Endometrial microvascular endothelial cells (primary cell): ENCODE measurements around the gene SLC39A9. TPM values are rescaled to one million over a fixed set of nuclear protein-coding genes. Genes with fewer than 3 reads are reported as not detected.
"Not testable (repeated sequence)": the region's sequence is repeated elsewhere in the genome, so short reads cannot be mapped to it uniquely, and the experiment has no call there.

ENCODE experiments used
- in situ Hi-C: cut with HindIII; loops from 2 replicates; pipeline ENCODE4 v1.10.0; 2017; ENCODE audit warnings: low sequenced_read_pairs, low pct_unique_long_range_greater_than_20kb; ENCODE audit errors: inconsistent ontology term
- total RNA-seq: library from RNA; depleted of rRNA; stranded (reverse); fragments of >200 nt; gene quantifications from one replicate; pipeline ENCODE4 v1.2.3, GENCODE V29; 2015; ENCODE audit errors: inconsistent ontology term

Gene SLC39A9
- total RNA-seq, 1 donor from 2014 or later: 72.1 TPM

- in situ Hi-C loops: no loop called here
These were observed 7.3 kb downstream of the SLC39A9 start for GRCh38 chr14:69405762-69406161.

GRCh38 chr14:69408331-69408960 lies 10.0 kb downstream of the SLC39A9 start:
- in situ Hi-C loops: no loop called here

- in situ Hi-C loops: no loop called here
These were observed 15.0 kb downstream of the SLC39A9 start for GRCh38 chr14:69413483-69413882.

GRCh38 chr14:69416087-69416486 lies 17.6 kb downstream of the SLC39A9 start:
- in situ Hi-C loops: not testable (repeated sequence)

- in situ Hi-C loops: no loop called here
These were observed 24.8 kb downstream of the SLC39A9 start for GRCh38 chr14:69423279-69423678.

GRCh38 chr14:69424149-69424923 lies 25.8 kb downstream of the SLC39A9 start:
- in situ Hi-C loops: no loop called here

- in situ Hi-C loops: no loop called here
These were observed 29.1 kb downstream of the SLC39A9 start for GRCh38 chr14:69427596-69427995.

- in situ Hi-C loops: no loop called here
These were observed 30.0 kb downstream of the SLC39A9 start for GRCh38 chr14:69428289-69428998.

GRCh38 chr14:69429643-69430042 lies 31.2 kb downstream of the SLC39A9 start:
- in situ Hi-C loops: no loop called here

GRCh38 chr14:69430306-69430939 lies 31.9 kb downstream of the SLC39A9 start:
- in situ Hi-C loops: no loop called here

GRCh38 chr14:69432364-69432763 lies 33.9 kb downstream of the SLC39A9 start:
- in situ Hi-C loops: no loop called here

- in situ Hi-C loops: no loop called here
These were observed 41.2 kb downstream of the SLC39A9 start for GRCh38 chr14:69439521-69440270.

GRCh38 chr14:69441948-69442347 lies 43.5 kb downstream of the SLC39A9 start:
- in situ Hi-C loops: no loop called here

- in situ Hi-C loops: no loop called here
These were observed 44.9 kb downstream of the SLC39A9 start for GRCh38 chr14:69443296-69443805.

GRCh38 chr14:69449216-69449615 lies 50.7 kb downstream of the SLC39A9 start:
- in situ Hi-C loops: no loop called here

- in situ Hi-C loops: no loop called here
These were observed 53.4 kb downstream of the SLC39A9 start for GRCh38 chr14:69451941-69452340.

- in situ Hi-C loops: no loop called here
These were observed 59.9 kb downstream of the SLC39A9 start for GRCh38 chr14:69458350-69458749.

- in situ Hi-C loops: no loop called here
These were observed 60.6 kb downstream of the SLC39A9 start for GRCh38 chr14:69459122-69459521.
